NCI-H226 (cell line): ENCODE results near the gene SRGAP2B.
"Not testable (repeated sequence)": the region's sequence is repeated elsewhere in the genome, so short reads cannot be mapped to it uniquely, and the experiment has no call there.

Source experiments
- DNase-seq: peaks from one replicate; pipeline ENCODE4 v3.0.0-alpha.2; 2015

The SRGAP2B gene

GRCh38 chr1:145095284-145096057 lies at the start of gene SRGAP2B, which contains the start of gene FAM72D:
Gene SRGAP2B, minus strand, starts transcription at chr1:145095328. Its CDS starts 2,427 bp downstream, at chr1:145092901.
Gene FAM72D, plus strand, starts transcription at chr1:145095974. Its CDS starts 874 bp downstream, at chr1:145096848.
- DNase-seq, result not testable (repeated sequence)

DNA sequence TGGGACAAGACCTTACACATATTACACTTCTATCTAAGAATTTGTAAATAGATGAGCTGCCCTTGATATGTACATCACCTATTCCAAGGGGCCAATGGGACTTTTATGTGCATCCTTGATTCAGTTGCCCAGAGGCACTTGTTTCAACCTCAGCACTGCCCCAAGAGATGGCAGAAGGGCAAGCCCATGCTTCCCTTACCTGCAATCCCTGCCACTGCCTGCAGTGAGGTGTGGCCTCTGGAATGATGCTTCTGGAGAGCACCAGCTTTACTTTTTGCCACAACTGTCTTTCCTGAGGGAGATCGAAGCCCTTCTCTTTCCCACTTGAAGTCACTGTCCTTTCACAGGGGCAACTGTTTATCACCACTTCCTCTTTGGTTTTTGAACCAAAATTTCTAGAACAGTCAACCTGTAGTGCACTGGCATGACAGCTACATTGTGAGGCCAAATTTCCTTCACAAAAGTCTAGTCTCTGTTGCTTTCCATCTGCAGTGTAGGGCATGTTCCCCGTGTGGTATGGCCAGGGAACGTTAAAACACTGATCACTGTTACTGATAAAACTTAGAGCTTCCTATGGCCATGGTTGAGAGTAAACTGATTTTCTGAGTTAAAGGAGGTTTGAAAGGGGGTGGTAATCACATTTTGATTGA lies 49.3 kb upstream of the SRGAP2B start:
- not testable (repeated sequence) for DNase-seq

DNA sequence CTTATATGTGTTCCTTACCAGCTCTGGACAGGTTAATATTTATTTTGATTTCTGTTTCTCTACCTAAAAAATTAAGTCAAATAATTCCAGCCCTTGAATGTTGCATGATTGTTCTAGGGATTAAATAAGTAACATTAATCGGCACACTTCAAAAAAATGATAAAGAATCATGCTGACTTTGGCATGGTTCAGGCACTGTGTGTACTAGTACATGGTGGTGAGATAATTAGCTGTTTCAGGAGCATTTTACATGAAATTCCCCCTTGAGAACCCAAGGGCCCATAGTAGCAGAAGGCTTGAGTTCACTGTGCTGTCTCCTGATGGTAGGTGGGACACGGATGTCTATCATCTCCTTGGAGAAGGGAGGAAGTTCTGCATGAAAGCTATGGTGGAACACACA lies 45.4 kb upstream of the SRGAP2B start:
- not testable (repeated sequence) for DNase-seq

GRCh38 chr1:145134476-145134875 lies 39.3 kb upstream of the SRGAP2B start:
- DNase-seq, result not testable (repeated sequence)

DNA sequence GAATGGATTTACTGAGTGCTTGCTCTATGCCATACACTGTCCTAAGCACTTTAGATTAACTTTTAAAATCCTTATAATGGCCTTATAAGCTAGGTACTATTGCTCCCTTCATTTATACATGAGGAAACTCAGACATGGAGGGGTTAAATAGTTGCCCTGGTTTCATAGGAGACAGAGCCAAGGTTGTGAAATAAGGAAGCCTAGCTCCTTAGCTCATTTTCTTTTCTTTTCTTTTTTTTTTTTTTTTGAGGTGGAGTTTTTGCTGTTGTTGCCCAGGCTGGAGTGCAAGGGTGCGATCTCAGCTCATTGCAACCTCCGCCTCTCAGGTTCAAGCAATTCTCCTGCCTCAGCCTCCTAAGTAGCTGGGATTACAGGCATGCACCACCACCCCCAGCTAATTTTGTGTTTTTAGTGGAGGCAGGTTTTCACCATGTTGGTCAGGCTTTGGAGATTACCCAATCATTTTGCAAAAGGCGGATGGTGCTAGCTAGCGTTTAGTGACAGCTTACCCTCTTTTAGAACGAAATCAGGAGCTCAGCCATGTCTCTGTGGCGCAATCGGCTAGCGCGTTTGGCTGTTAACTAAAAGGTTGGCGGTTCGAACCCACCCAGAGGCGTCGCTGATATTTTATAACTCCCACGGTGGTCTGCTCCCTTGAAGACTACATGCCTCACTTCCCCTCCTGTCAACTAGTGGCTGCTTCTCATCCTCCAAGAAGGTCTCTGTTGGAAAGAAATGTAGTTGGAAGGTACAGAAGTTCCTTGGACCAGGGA lies 33.8 kb upstream of the SRGAP2B start:
- DNase-seq, result peak; percentile 8

DNA sequence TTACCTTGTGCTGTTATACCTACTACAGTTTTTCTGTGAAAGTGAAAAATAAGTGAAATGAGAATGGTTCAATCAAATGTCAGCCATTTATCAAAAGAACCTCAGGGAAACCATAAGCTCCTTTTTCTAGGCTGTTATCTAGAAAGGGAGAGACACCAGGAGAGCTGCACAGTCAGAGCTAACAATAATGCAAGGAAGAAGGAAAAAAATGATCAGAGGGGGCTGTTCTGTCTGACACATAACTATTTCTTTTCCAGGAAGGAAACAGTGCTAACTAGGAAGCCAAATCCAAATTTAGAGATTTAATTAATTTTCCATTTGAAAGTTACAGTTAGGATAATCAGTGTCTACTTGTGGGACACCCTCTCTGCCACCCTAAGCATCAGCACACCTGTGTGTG lies 32.0 kb upstream of the SRGAP2B start:
- DNase-seq, result not testable (repeated sequence)

DNA sequence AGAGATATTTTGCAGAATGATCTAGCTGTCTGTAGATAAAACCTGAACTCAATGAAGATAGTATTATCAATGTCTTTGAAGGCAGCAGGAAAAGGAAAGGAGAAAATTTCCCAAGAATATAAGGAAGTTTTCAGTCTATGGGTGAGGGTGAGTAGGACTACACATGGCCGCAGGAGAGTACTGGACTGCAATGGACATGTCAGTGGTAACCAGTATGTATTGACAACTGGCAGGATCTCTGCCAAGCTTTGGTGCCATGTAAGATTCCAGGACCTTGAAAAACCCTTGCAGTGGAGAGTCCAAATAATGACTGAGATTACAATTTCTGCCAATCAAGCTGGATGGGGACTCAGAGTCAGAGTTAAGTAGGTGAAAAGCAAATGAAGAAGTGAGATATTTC lies 30.0 kb upstream of the SRGAP2B start:
- DNase-seq, result not testable (repeated sequence)

DNA sequence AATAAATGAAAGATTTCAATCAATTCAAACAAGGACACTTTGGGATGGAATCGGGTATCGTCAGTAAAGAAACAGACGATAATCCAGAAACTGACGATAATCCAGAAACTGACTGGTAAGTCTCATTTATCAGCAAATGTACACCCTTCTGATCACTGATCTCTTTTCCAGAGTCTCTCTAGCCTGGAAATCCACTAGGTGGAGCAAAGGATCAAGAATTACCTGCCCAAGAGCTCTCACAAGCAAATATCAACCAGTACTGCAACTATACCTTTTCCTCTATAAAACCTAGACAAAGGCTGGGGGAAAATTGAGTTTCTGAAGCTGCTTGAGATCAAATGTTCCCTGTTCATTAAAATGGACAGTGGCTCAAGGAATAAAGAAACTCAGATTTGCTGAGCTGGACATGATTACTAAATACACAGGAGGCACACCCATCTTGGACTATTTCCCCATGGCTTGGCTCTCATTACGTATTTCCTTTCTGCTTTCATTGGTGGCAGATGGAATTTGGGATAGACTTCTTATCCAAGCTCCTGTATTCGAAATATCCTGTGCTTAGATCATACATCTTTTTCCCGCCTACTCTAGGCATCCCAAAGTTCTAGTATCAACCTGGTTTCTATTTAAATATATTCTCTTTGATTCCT lies 29.0 kb upstream of the SRGAP2B start:
- DNase-seq, result not testable (repeated sequence)

- DNase-seq, result not testable (repeated sequence)
Measured at GRCh38 chr1:145123062-145123395, 27.9 kb upstream of the SRGAP2B start.

DNA sequence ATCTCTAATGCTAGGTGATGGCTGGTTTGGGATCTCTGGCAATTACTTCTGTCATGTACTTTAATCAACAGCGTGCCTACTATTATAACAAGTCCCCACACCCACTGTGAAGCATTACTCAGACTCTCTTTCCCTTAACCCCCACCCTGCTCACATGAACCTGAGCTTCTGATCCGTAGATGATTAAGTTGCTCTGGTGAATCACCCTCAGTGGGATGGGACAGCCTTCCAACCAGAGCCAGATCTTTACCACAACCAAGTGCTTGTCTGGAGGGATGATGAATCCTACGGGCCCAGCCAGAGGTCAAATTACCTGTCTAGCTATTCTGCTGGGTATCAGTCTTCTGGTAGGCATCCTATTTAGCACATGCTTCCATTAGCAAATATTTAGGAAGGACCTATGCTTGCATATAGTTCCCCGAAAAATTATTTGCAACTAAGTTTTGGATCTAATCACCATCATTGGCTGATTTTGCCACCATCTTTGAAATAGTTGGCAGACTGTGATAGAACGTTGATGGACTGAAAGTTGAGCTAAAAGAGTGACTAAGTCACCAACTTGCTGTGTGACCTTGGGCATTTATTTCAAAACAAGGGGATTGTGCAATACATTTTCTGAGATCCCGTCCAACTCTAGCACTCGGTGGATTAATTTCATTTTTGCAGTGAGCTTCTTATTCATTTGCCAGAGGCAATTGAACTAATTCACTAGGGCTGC lies 27.4 kb upstream of the SRGAP2B start:
- DNase-seq, result not testable (repeated sequence)

- DNase-seq, result not testable (repeated sequence)
Measured at GRCh38 chr1:145119842-145120241, 24.7 kb upstream of the SRGAP2B start.

DNA sequence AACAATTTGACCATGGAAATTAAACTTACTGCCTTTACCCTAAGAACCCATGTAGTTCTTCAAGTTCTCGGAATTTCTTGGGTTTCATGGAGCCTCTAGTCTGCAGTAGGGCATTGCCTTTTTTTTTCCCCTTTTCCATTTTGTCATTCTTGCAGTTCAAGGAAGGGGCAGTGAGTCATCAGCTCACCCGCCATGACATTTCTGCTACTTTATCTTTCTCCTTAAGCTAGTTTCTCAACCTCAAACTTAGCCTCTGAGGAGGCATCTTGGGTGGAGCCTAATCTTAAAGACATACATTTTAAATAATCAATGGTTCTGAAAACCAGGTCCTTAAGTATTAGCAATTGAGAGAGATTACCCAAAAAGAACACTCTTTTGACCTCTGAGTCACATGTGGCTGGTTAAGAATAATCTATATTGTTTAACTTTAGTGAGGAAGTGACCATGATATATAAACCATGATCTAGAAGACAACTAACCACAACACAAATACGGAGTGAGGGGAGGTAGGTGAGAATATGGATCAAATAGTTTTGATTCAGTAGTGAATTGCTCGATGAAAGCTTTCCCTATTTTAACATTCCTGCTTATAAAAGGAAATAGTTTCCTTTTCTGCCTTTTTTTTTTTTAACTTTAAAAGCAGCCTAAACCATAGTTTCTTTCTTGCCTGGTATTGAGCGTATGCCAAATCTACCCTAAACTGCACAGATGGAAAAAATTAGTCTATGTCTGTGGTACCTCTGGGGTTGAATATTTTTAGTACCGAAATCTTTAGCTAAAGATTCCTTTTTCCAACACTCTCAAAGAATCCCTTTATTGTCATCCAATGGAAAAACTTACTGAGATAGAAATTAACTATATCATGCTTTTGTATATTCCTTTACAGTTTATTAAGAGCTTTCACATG lies 20.7 kb upstream of the SRGAP2B start:
- DNase-seq, result not testable (repeated sequence)

DNA sequence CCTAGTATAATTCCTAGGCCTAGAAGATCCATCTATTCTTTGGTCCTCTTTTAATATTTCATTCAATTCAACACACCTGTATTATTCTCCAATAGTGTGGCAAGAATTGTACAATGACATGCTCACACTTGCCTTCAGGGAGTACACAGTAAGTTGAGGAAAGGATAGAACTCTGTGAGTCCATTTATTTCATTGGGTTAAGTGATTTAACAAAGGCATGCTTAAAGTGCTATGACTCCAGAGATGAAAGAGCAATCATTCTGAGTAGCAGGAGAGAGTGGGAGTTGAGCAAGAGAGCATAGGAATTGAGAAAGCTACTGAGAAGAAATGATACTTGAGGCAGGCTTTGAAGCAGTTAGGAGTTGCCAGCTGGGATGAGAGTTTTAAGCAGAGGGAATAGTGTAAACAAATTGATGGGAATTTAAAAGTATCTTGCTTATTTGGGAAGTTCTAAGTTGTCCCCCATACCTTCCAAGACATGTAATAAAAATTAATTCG lies 19.5 kb upstream of the SRGAP2B start:
- DNase-seq, result not testable (repeated sequence)

DNA sequence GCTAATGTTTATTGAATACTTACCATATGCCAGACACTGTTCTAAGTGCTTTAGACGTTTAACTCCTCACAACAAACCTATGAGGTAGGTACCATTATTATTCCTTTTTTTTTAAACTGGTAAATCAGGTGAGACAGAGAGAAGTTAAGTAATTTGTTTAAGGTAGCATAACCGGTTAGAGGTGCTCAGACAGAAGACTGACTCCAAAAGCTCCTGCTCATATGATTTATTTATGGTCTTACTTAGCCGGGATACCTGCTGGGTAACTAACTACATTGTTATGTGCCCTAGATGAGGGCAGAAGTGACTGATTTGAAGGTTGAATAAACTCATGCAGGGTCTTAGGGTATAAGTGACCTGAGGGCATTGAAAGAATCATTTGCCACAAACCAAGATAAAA lies 17.6 kb upstream of the SRGAP2B start:
- DNase-seq, result not testable (repeated sequence)

DNA sequence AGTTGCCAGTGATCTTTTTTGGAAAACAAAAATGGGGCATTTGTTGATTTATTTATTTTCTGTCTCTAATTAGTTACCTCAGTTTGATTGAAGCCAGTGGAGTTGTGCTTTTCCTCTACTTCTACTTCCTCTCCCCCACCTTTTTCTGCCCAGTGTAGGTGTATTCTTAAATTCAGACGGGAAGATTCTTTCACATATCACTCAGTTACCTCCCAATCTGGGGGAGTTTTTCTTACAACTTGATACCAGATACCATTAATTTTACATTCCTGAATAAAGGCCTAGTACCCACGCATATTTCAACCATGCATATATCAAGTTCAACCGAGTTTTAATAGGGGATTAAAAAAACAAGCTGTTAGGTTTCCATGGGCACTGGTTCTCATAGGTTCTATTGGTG lies 16.5 kb upstream of the SRGAP2B start:
- DNase-seq, result not testable (repeated sequence)

GRCh38 chr1:145103294-145103693 lies 8.2 kb upstream of the SRGAP2B start:
- DNase-seq, result not testable (repeated sequence)

GRCh38 chr1:145101725-145102124 lies 6.6 kb upstream of the SRGAP2B start:
- not testable (repeated sequence) for DNase-seq

GRCh38 chr1:145094655-145095211 lies 395 bp downstream of the SRGAP2B start:
- not testable (repeated sequence) for DNase-seq

- not testable (repeated sequence) for DNase-seq
Measured at GRCh38 chr1:145093517-145094149, 1.5 kb downstream of the SRGAP2B start.
